SK-N-SH (cell line): Measurements from ENCODE around the gene PXN. TPM values are rescaled to one million over a fixed set of nuclear protein-coding genes. Genes with fewer than 3 reads are reported as not detected.

Source experiments
- CTCF ChIA-PET: fragments of 300-600, 350-600 bp; formaldehyde crosslinking; extraction: SDS; loops from one replicate; lab custom pipeline; 2021; lab: Yijun Ruan, JAX
- POLR2A ChIA-PET: fragments of 350-600 bp; sonication (Branson Sonifier 250); formaldehyde crosslinking; extraction: SDS; loops from one replicate; lab custom pipeline; 2020; ENCODE audit warnings: antibody characterized with exemption, inconsistent platforms; lab: Yijun Ruan, JAX
- DNase-seq: peaks from one replicate; pipeline ENCODE4 v3.0.0; 2012
- H2AFZ ChIP-seq: fragments of 200-600 bp; sonication (generic); 2 replicates; pipeline ENCODE4 v1.8.1; 2016; ENCODE audit warnings: antibody characterized with exemption, mild to moderate bottlenecking, low read depth
- H3F3A ChIP-seq: fragments of 200-600 bp; sonication (generic); replicated peaks from 2 replicates; pipeline ENCODE3; 2016; ENCODE audit warnings: antibody characterized with exemption, mild to moderate bottlenecking; ENCODE audit not compliant: insufficient read depth
- H3K27ac ChIP-seq, 2 experiments: fragments of 200-500 bp in 1 of 2; fragments of 200-600 bp in 1 of 2; sonication (Bioruptor generic) in 1 of 2; sonication (generic), shearing (Covaris generic) in 1 of 2; 2 replicates each; pipeline versions ENCODE4 v1.5.1 to v1.6.1; 2014 to 2016; ENCODE audit warnings: low read depth in 2 of 2, inconsistent platforms in 1 of 2, low read length in 1 of 2, mild to moderate bottlenecking in 1 of 2, mixed read lengths in 1 of 2
- H3K27me3 ChIP-seq: fragments of 200-600 bp; sonication (generic), shearing (Covaris generic); 2 replicates; pipeline ENCODE4 v1.6.1; 2016; ENCODE audit warnings: mixed run types; ENCODE audit not compliant: insufficient read depth
- H3K36me3 ChIP-seq, 2 experiments: fragments of 200-500 bp in 1 of 2; fragments of 200-600 bp in 1 of 2; sonication (Bioruptor generic) in 1 of 2; sonication (generic) in 1 of 2; replicated peaks in 1 of 2; 2 replicates each; pipeline versions ENCODE3 to v1.5.1; 2014 to 2016; ENCODE audit warnings: low read length in 1 of 2, mild to moderate bottlenecking in 1 of 2; ENCODE audit not compliant: insufficient read depth in 2 of 2, control insufficient read depth in 1 of 2
- H3K4me1 ChIP-seq, 2 experiments: fragments of 200-500 bp in 1 of 2; fragments of 200-600 bp in 1 of 2; sonication (Bioruptor generic) in 1 of 2; sonication (generic), shearing (Covaris generic) in 1 of 2; 2 replicates each; pipeline versions ENCODE4 v1.5.1 to v1.6.1; 2014 to 2016; ENCODE audit warnings: low read depth in 1 of 2, low read length in 1 of 2, mixed run types in 1 of 2; ENCODE audit not compliant: insufficient read depth in 2 of 2, control insufficient read depth in 1 of 2
- H3K4me2 ChIP-seq: fragments of 200-600 bp; sonication (generic), shearing (Covaris generic); 2 replicates; pipeline ENCODE4 v1.6.1; 2017; ENCODE audit warnings: mixed run types
- H3K4me3 ChIP-seq, 2 experiments: fragments of 200-500 bp in 1 of 2; fragments of 200-600 bp in 1 of 2; sonication (Bioruptor generic) in 1 of 2; sonication (generic), shearing (Covaris generic) in 1 of 2; 2 replicates each; pipeline versions ENCODE4 v1.5.1 to v1.8.1; 2014 to 2016; ENCODE audit warnings: low read depth in 2 of 2, inconsistent platforms in 1 of 2, low read length in 1 of 2, mild to moderate bottlenecking in 1 of 2, mixed read lengths in 1 of 2, moderate library complexity in 1 of 2
- H3K79me2 ChIP-seq: fragments of 200-600 bp; sonication (generic); 2 replicates; pipeline ENCODE4 v1.8.1; 2017; ENCODE audit warnings: mild to moderate bottlenecking; ENCODE audit not compliant: insufficient read depth
- H3K9ac ChIP-seq: fragments of 200-600 bp; sonication (generic); 2 replicates; pipeline ENCODE4 v1.6.1; 2017; ENCODE audit warnings: mixed run types
- H3K9me2 ChIP-seq: fragments of 200-600 bp; sonication (generic); 2 replicates; pipeline ENCODE4 v1.6.1; 2017; ENCODE audit warnings: mixed run types
- H3K9me3 ChIP-seq: fragments of 200-600 bp; sonication (generic); 2 replicates; pipeline ENCODE4 v1.6.1; 2017; ENCODE audit warnings: mixed run types, mild to moderate bottlenecking, moderate library complexity
- H4K20me1 ChIP-seq: fragments of 200-600 bp; sonication (generic); 2 replicates; pipeline ENCODE4 v1.6.1; 2017; ENCODE audit warnings: mild to moderate bottlenecking, mixed run types; ENCODE audit not compliant: insufficient read depth
- ELF1 ChIP-seq: IDR thresholded peaks from 2 replicates; pipeline ENCODE4 v1.4.0; 2012
- EP300 ChIP-seq, 2 experiments: IDR thresholded peaks; 2 replicates each; pipeline versions ENCODE4 v1.4.0 to v1.6.1; 2012; ENCODE audit warnings: borderline replicate concordance in 1 of 2, low read depth in 1 of 2, low read length in 1 of 2
- FOXM1 ChIP-seq: IDR thresholded peaks from 2 replicates; pipeline ENCODE4 v1.4.0; 2012; ENCODE audit warnings: low read depth, mild to moderate bottlenecking
- GABPA ChIP-seq: IDR thresholded peaks from 2 replicates; pipeline ENCODE4 v1.4.0; 2012; ENCODE audit warnings: low read depth, mild to moderate bottlenecking
- MXI1 ChIP-seq: IDR thresholded peaks from 2 replicates; pipeline ENCODE4 v1.6.1; 2012; ENCODE audit warnings: mild to moderate bottlenecking, low read depth, low read length, improper control_type of control experiment
- RAD21 ChIP-seq: IDR thresholded peaks from 2 replicates; pipeline ENCODE4 v1.6.1; 2012; ENCODE audit warnings: mild to moderate bottlenecking, low read length
- TEAD4 ChIP-seq: IDR thresholded peaks from 2 replicates; pipeline ENCODE4 v1.4.0; 2012; ENCODE audit warnings: mild to moderate bottlenecking, borderline replicate concordance; ENCODE audit not compliant: insufficient read depth
- YY1 ChIP-seq: IDR thresholded peaks from 2 replicates; pipeline ENCODE4 v1.4.0; 2012; ENCODE audit warnings: low read depth, mild to moderate bottlenecking
- WGBS: methylation state at CpG from one replicate; pipeline ENCODE4 v1.1.6; 2017; ENCODE audit warnings: low lambda C conversion rate; 5-methylcytosine and 5-hydroxymethylcytosine counted together
- polyA plus RNA-seq, 3 experiments: library from polyadenylated mRNA; depleted of rRNA; stranded (reverse); fragments of >200 nt; gene quantifications; 2 replicates each; pipeline ENCODE4 v1.2.3, GENCODE V29; 2012
- TF ChIP-seq, protein P1 (sequence below): IDR thresholded peaks from 2 replicates; pipeline ENCODE4; 2012
- TF ChIP-seq, protein P2 (sequence below): fragments of 200-600 bp; sonication (generic); IDR thresholded peaks from 2 replicates; pipeline ENCODE4 v1.6.1; 2017; ENCODE audit warnings: antibody characterized with exemption, mild to moderate bottlenecking, moderate library complexity
- TF ChIP-seq, protein P3 (sequence below): IDR thresholded peaks from 2 replicates; pipeline ENCODE4 v1.4.0; 2012; ENCODE audit warnings: low read depth
- TF ChIP-seq, protein P4 (sequence below): fragments of 150-350 bp; IDR thresholded peaks from 2 replicates; pipeline ENCODE4 v1.6.1; 2016; ENCODE audit warnings: mild to moderate bottlenecking, low read depth, low read length

The PXN gene
- polyA plus RNA-seq, 1 of the 3 experiments (the other 2 are of a cell fraction) = 89.0 TPM

DNA sequence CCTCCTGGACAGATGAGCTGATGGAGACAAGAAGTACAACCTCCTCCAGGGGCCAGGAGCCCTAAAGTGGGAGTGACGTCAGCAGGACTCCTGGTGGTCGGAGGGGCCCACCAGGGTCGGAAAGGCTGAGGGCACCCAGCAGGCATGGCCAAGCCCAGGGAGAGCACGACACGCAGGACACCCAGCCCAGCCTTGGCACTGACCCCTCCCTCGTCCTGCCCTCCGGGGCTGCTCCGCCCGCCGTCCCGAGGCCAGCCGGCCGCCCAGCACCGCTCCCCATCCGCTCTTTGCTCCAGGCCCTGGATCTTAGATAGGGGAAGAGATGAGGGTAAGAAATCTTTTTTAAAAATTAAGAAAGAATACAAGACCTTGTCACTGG lies 50.2 kb downstream of the PXN start (continued):
- TF ChIP-seq, protein P1, sequence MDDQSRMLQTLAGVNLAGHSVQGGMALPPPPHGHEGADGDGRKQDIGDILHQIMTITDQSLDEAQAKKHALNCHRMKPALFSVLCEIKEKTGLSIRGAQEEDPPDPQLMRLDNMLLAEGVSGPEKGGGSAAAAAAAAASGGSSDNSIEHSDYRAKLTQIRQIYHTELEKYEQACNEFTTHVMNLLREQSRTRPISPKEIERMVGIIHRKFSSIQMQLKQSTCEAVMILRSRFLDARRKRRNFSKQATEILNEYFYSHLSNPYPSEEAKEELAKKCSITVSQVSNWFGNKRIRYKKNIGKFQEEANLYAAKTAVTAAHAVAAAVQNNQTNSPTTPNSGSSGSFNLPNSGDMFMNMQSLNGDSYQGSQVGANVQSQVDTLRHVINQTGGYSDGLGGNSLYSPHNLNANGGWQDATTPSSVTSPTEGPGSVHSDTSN = no peak

DNA sequence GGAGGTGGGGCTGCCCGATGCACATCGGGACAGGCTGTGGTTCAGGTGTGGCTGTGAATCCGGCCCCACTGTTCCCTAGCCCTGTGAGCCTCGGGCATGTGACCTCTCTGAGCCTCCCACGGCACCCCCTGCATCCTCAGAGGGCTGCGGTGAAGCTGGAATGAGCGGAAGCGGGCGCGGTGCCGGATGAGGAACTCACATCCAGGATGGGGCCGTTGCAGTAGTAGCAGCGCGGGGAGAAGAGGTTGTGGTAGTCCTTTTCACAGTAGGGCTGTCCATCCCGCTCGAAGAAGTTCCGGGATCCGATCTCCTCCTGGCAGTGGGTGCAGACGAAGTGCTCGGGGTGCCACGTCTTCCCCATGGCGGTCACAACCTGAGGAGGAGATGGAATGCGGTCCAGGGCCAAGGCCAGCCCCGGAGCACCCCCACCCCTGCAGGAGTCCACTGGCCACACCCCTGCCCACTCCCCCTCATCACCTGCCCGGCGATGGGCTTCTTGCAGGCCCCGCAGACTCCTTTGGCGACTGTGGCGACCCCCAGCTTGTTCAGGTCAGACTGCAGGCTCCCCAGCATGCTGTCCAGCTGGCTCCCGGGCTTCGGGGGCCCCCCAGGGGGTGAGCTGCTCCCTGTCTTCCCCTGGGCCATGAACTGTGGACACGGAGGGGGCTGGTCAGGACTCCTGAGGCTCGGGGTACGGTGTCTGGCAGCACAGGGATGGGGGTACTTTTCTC lies 50.7 kb downstream of the PXN start:
- TF ChIP-seq MXI1 = no peak
- TF ChIP-seq, protein P2, sequence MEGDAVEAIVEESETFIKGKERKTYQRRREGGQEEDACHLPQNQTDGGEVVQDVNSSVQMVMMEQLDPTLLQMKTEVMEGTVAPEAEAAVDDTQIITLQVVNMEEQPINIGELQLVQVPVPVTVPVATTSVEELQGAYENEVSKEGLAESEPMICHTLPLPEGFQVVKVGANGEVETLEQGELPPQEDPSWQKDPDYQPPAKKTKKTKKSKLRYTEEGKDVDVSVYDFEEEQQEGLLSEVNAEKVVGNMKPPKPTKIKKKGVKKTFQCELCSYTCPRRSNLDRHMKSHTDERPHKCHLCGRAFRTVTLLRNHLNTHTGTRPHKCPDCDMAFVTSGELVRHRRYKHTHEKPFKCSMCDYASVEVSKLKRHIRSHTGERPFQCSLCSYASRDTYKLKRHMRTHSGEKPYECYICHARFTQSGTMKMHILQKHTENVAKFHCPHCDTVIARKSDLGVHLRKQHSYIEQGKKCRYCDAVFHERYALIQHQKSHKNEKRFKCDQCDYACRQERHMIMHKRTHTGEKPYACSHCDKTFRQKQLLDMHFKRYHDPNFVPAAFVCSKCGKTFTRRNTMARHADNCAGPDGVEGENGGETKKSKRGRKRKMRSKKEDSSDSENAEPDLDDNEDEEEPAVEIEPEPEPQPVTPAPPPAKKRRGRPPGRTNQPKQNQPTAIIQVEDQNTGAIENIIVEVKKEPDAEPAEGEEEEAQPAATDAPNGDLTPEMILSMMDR = no peak
- no peak for TF ChIP-seq ELF1
- TF ChIP-seq GABPA = no peak
- TF ChIP-seq, protein P3, sequence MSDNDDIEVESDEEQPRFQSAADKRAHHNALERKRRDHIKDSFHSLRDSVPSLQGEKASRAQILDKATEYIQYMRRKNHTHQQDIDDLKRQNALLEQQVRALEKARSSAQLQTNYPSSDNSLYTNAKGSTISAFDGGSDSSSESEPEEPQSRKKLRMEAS = no peak
- no peak for TF ChIP-seq FOXM1
- no peak for TF ChIP-seq RAD21
- TF ChIP-seq YY1 = no peak
- TF ChIP-seq TEAD4 = no peak
- no peak for TF ChIP-seq EP300 (IDR thresholded peaks at IDR 0.05; ENCODE audit: borderline replicate concordance in 1 of 2, low read depth in 1 of 2, low read length in 1 of 2)
- TF ChIP-seq, protein P4, sequence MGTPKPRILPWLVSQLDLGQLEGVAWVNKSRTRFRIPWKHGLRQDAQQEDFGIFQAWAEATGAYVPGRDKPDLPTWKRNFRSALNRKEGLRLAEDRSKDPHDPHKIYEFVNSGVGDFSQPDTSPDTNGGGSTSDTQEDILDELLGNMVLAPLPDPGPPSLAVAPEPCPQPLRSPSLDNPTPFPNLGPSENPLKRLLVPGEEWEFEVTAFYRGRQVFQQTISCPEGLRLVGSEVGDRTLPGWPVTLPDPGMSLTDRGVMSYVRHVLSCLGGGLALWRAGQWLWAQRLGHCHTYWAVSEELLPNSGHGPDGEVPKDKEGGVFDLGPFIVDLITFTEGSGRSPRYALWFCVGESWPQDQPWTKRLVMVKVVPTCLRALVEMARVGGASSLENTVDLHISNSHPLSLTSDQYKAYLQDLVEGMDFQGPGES = no peak
- Histone ChIP-seq H3K27ac (no peak overlapping the region), H3K9ac (no peak overlapping the region), H4K20me1 (no peaks in the 10 kb centered on the region), H3K79me2 (peaks cover 17% of the 10 kb centered on the region; the same call in 1 of the 2 replicates), H3K4me1 (no peaks in the 10 kb centered on the region), H3K36me3 (peaks cover 51 to 84% of the 10 kb centered on the region in 2 experiments), H3K27me3 (no peaks in the 10 kb centered on the region), H2AFZ (no peak overlapping the region), H3F3A (peaks cover 16% of the 10 kb centered on the region), H3K4me2 (no peak overlapping the region), H3K4me3 (no peak overlapping the region), H3K9me3 (no peaks in the 10 kb centered on the region), H3K9me2 (no peaks in the 10 kb centered on the region)
- DNase-seq = peak; percentile 31
- WGBS = 93% methylated on average over 22 of the region's 34 CpGs
- POLR2A ChIA-PET = no interaction called here
- CTCF ChIA-PET = interaction anchor here (18.6 kb wide), 1 partner anchor 47 kb away, joined by 618 read pairs; the partner anchor contains the start of gene PXN
